OCI-LY7 (cell line): ENCODE measurements around the gene DUSP6. TPM values are rescaled to one million over a fixed set of nuclear protein-coding genes. Genes with fewer than 3 reads are reported as not detected.

Experiments used
- BruUV-seq: library from RNA; stranded (reverse); fragments of 400-500 nt; replicated peaks from 2 replicates; lab custom pipeline; 2021; lab: Mats Ljungman, UMichigan
- CTCF ChIA-PET: fragments of 300-600 bp; sonication (Branson Sonifier 250); formaldehyde crosslinking; loops from one replicate; lab custom pipeline; 2022; ENCODE audit warnings: antibody characterized with exemption; ENCODE audit not compliant: unreplicated experiment; lab: Charles Lee
- POLR2A ChIA-PET: fragments of 300-600 bp; sonication (Branson Sonifier 250); formaldehyde crosslinking; loops from one replicate; lab custom pipeline; 2022; ENCODE audit warnings: antibody characterized with exemption; lab: Charles Lee
- DNase-seq: peaks from one replicate; pipeline ENCODE4 v3.0.0-alpha.2; 2015; ENCODE audit warnings: low spot score
- H2AFZ ChIP-seq: fragments of 200-600 bp; sonication (generic), shearing (Covaris generic); 2 replicates; pipeline ENCODE4 v1.6.1; 2014; ENCODE audit warnings: mild to moderate bottlenecking, antibody characterized with exemption, low read length, moderate library complexity
- H3K27ac ChIP-seq: fragments of 200-600 bp; sonication (generic); 2 replicates; pipeline ENCODE4 v1.5.1; 2014; ENCODE audit warnings: mixed run types, low read depth, mild to moderate bottlenecking, moderate library complexity, low read length, inconsistent platforms; ENCODE audit not compliant: poor library complexity, severe bottlenecking
- H3K36me3 ChIP-seq: fragments of 200-600 bp; sonication (generic); 2 replicates; pipeline ENCODE4 v1.6.1; 2014; ENCODE audit warnings: mild to moderate bottlenecking, antibody characterized with exemption, low read length, moderate library complexity, mixed read lengths; ENCODE audit not compliant: insufficient read depth
- H3K4me1 ChIP-seq: fragments of 200-600 bp; sonication (generic); 2 replicates; pipeline ENCODE4 v1.5.1; 2014; ENCODE audit warnings: mild to moderate bottlenecking, low read length; ENCODE audit not compliant: insufficient read depth, poor library complexity, severe bottlenecking
- H3K4me2 ChIP-seq: fragments of 200-600 bp; sonication (generic); 2 replicates; pipeline ENCODE4 v1.6.1; 2014; ENCODE audit warnings: mild to moderate bottlenecking, low read length
- H3K4me3 ChIP-seq: fragments of 200-600 bp; sonication (generic); 2 replicates; pipeline ENCODE4 v1.5.1; 2014; ENCODE audit warnings: mild to moderate bottlenecking, low read depth, low read length; ENCODE audit not compliant: poor library complexity, severe bottlenecking
- H3K79me2 ChIP-seq: fragments of 200-600 bp; sonication (generic); 2 replicates; pipeline ENCODE4 v1.6.1; 2016; ENCODE audit warnings: low read depth, mild to moderate bottlenecking, low read length, moderate library complexity, mixed read lengths; ENCODE audit not compliant: insufficient read depth
- H3K9me2 ChIP-seq: fragments of 200-600 bp; sonication (generic); 2 replicates; pipeline ENCODE4 v1.6.1; 2016; ENCODE audit warnings: mild to moderate bottlenecking, low read length, mixed read lengths; ENCODE audit not compliant: insufficient read depth
- H3K9me3 ChIP-seq: fragments of 200-600 bp; sonication (generic); 2 replicates; pipeline ENCODE4 v1.6.1; 2014; ENCODE audit warnings: mild to moderate bottlenecking, mixed run types, low read length, mixed read lengths
- H4K20me1 ChIP-seq: fragments of 200-600 bp; sonication (generic); 2 replicates; pipeline ENCODE4 v1.6.1; 2014; ENCODE audit warnings: mild to moderate bottlenecking, antibody characterized with exemption, low read length, moderate library complexity, mixed read lengths; ENCODE audit not compliant: insufficient read depth
- CTCF ChIP-seq: fragments of 200-600 bp; sonication (generic); conservative IDR thresholded peaks from 2 replicates; pipeline ENCODE4 v1.5.1; 2014; ENCODE audit warnings: mild to moderate bottlenecking, antibody characterized with exemption, low read length, moderate library complexity, mixed read lengths
- EZH2phosphoT487 ChIP-seq: fragments of 200-600 bp; sonication (generic); IDR thresholded peaks from 2 replicates; pipeline ENCODE4 v1.6.1; 2018; ENCODE audit warnings: low read depth, borderline replicate concordance, mild to moderate bottlenecking, mixed run types, antibody characterized with exemption, low read length, moderate library complexity, mixed read lengths
- intact Hi-C: fragments of 100-400 bp; cut with micrococcal nuclease; formaldehyde crosslinking; loops from one replicate; pipeline ENCODE4 v1.10.0; 2022; ENCODE audit not compliant: unreplicated experiment
- total RNA-seq, 2 experiments: library from RNA; depleted of rRNA in 1 of 2; stranded (reverse); fragments of >200 nt in 1 of 2; shearing (Covaris generic) in 1 of 2; gene quantifications; 2 replicates each; pipeline ENCODE4 v1.2.3, GENCODE V29; 2014 to 2022

Gene DUSP6
- total RNA-seq, 2 experiments from 2014 or later: 0.47 to 2.2 TPM

DNA sequence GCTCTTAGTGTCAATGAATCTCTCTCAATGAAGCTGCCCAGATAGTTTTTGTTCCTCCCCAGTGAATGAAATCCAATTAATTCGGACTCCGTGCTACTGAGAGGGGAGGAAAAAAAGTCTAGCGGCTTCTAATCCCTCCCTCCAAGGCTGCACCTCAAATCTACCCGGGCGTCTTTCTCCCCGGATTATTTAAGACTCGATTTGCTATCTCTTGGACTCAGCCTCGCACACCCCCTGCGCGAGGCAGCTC is 134 bp downstream of the DUSP6 start:
- peak overlapping the region; percentile 80 for H3K4me2 ChIP-seq
- H3K36me3 ChIP-seq: no peaks in the 10 kb centered on the region
- H3K79me2 ChIP-seq: no peaks in the 10 kb centered on the region
- H3K9me3 ChIP-seq: no peaks in the 10 kb centered on the region
- H3K4me1 ChIP-seq: peaks cover 73% of the 10 kb centered on the region
- no TSS peak for BruUV-seq
- H3K4me3 ChIP-seq: peak overlapping the region; percentile 64
- TF ChIP-seq EZH2phosphoT487 (no peak), CTCF (no peak)
- no peaks in the 10 kb centered on the region for H4K20me1 ChIP-seq
- ChIA-PET CTCF (interaction anchor here (1.1 kb wide), 1 partner anchor 35 kb away, joined by 4 read pairs; no protein-coding TSS in a partner anchor), POLR2A (interaction anchor here (1.0 to 1.5 kb wide), 3 partner anchors 22 to 108 kb away, joined by 3 to 4 read pairs (median 3); no protein-coding TSS in a partner anchor)
- DNase-seq: no peak
- H2AFZ ChIP-seq: no peak overlapping the region; the same call in 1 of the 2 replicates
- no peaks in the 10 kb centered on the region for H3K9me2 ChIP-seq
- intact Hi-C loops: loop anchor here (2.0 kb wide), 1 partner anchor 357 kb away; the partner anchor contains the start of gene ATP2B1
- H3K27ac ChIP-seq: no peak overlapping the region

GRCh38 chr12:89351489-89352241 is 636 bp downstream of the DUSP6 start:
- intact Hi-C loops: loop anchor here (2.0 kb wide), 1 partner anchor 357 kb away; the partner anchor contains the start of gene ATP2B1
- H3K36me3 ChIP-seq: no peaks in the 10 kb centered on the region
- H3K9me3 ChIP-seq: no peaks in the 10 kb centered on the region
- peak overlapping the region; percentile 80 for H3K4me2 ChIP-seq
- H3K4me3 ChIP-seq: peak overlapping the region; percentile 64
- peaks cover 78% of the 10 kb centered on the region for H3K4me1 ChIP-seq
- no TSS peak for BruUV-seq
- no peaks in the 10 kb centered on the region for H3K79me2 ChIP-seq
- H3K27ac ChIP-seq: no peak overlapping the region
- POLR2A ChIA-PET: interaction anchor here (1.0 to 1.5 kb wide), 3 partner anchors 22 to 107 kb away, joined by 3 to 4 read pairs (median 3); no protein-coding TSS in a partner anchor
- no peaks in the 10 kb centered on the region for H4K20me1 ChIP-seq
- CTCF ChIA-PET: interaction anchor here (1.1 kb wide), 1 partner anchor 35 kb away, joined by 4 read pairs; no protein-coding TSS in a partner anchor
- no peak overlapping the region; the same call in 1 of the 2 replicates for H2AFZ ChIP-seq
- peak; percentile 58 for DNase-seq
- TF ChIP-seq EZH2phosphoT487 (no peak), CTCF (no peak)
- H3K9me2 ChIP-seq: no peaks in the 10 kb centered on the region
